Neural progenitor cell (in vitro differentiated cells): ENCODE data around the gene POGZ.

Source experiments
- CTCF ChIP-seq: fragments of 200-600 bp; sonication (generic); IDR thresholded peaks from 2 replicates; pipeline ENCODE4 v1.5.1; 2017; ENCODE audit warnings: antibody characterized with exemption, mild to moderate bottlenecking
- EZH2phosphoT487 ChIP-seq: fragments of 200-600 bp; sonication (generic); IDR thresholded peaks from 2 replicates; pipeline ENCODE4 v1.6.1; 2017; ENCODE audit warnings: antibody characterized with exemption

GRCh38 chr1:151401860-151402259 is 57.4 kb downstream of the POGZ start:
- no peak for TF ChIP-seq EZH2phosphoT487
- TF ChIP-seq CTCF = no peak
